GM21381 (cell line): Measurements from ENCODE around the gene APLP2.

Experiments used
- ATAC-seq: cut with Tn5 transposase; IDR thresholded peaks from one replicate; pipeline ENCODE4 v1.9.1; 2021; ENCODE audit warnings: mild to moderate bottlenecking, moderate library complexity; ENCODE audit not compliant: unreplicated experiment

Gene APLP2

GRCh38 chr11:130055617-130056016, 14.1 kb upstream of the APLP2 start:
- no peak for ATAC-seq

- no peak for ATAC-seq
Observed at GRCh38 chr11:130061017-130061416, 8.7 kb upstream of the APLP2 start.

DNA sequence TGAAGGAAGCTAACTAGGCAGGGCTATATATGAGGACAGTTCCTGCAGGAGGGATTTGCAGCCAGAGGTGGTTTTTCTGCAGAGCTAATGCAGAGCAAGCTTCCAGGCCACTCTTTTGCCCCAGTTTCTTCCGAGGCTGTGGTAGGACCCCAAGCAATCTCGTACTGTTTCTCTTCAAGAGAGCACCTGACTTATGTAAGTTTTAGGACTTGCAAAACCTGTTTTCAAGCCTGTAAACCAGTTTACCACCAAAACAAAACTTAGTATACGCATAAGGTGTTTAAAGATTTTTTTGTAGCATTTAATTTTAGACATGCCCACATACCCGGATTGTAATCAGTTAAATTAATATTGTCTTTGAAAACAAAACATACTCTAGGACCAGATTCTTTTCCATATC, 7.7 kb upstream of the APLP2 start:
- no peak for ATAC-seq

DNA sequence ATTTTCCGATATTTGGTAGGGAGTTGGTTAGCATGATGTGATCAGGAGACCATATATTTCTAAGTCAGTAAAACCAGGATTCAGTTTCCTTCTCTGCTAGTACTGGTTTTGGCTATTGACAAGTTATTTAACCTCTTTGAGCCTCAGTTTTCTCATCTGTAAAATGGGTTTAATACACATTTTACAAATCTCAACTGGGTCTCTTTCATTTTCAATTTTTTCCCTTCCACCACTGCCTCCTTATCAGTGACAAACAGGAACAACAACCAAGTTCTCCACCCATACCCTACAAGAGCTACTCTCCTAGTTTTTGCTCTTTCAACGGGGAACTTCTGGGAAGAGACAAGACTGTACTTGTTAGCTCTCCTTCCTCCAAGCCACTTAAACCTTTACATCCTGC, 6.2 kb upstream of the APLP2 start:
- ATAC-seq, result no peak

DNA sequence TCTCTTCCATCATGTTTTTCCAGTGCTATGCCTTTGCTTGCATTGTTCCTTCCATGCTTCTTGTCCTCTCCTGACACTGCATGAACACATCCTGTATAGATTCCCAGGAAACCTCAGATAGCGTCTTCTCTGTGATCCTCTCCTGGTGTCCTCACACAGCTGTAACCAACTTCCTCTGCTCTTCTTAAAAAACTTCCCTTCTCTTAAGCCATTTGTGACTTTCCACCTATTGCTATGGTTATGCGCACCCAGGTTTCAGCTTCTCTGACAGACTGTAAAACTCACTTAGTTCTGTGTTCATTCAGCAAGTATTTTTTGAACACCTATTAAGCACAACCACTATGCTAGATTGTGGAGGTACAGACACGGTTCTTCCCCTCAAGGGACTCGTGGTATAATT, 5.1 kb upstream of the APLP2 start:
- ATAC-seq, result no peak

GRCh38 chr11:130066338-130066737, 3.4 kb upstream of the APLP2 start:
- no peak for ATAC-seq

GRCh38 chr11:130068546-130068985, 1.1 kb upstream of the APLP2 start:
- ATAC-seq, result no peak

DNA sequence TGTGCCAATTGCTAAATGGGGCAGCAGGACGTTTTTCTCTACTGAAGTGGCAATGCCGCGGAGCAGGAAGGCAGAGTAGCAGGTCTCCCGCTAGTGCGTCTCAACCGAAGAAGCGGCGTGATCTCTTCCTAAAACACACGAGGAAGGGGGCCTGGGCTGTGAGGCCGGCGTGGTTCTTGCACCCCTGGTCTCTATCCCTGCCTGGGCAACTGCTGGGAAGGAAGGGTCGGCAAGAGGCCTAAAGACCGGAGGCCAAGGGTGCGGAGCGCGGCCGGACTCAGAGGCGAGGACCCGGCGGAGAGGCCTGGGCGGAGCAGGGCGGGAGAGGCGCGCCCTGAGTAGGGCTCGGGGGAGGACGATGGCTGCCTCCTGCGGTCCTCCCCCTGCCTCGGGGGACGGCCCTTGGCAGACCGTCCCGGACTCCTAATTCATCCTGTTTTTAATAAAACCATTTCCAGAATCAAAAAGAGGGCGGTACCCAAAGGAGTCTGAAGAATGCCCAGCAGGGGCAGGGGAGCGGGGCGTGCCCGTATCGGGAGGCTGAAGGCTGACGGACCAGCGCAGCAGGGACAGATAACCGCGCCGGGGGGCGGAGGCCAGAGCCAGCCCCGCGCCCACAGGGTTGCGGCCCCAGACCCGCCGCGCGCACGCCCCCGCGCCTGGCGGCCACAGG, 572 bp upstream of the APLP2 start:
- peak; percentile 37 for ATAC-seq

DNA sequence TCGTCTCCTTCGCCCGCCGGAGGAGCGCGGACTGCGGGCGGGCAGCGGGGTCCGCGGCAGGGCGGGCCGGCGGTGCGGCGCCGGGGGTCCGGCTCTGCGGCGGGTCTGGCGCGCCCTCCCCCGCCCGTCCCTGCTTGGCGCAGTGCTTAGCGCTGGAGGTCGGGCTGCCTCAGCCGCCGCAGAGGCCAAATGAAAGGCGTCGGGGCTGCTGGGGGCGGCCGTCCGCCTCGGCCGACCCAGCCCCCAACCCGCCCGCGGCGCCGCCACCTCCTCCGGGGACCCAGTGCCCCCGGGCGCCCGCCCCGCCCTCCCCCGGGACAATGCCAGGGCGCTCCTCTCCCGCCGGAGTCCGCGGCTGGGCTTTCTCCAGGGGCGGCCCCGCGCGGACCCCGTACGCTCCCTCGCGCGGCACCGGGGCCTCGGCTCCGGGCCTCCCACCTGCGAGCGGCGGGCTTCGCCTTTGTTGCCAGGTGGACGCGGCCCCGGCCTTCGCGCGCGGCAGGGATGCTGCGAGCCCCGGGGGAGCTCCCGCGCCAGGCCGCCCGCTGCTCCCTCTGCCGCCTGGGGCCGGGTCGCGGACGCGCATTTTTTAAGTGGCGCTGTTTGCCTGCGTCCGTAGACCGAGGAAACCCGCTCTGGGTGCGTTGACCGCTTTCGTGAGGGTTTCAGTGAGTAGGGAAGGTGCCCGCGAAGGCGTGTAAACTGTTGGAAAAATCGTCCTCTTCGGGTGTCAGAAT, 583 bp downstream of the APLP2 start:
- ATAC-seq, result peak; percentile 24

DNA sequence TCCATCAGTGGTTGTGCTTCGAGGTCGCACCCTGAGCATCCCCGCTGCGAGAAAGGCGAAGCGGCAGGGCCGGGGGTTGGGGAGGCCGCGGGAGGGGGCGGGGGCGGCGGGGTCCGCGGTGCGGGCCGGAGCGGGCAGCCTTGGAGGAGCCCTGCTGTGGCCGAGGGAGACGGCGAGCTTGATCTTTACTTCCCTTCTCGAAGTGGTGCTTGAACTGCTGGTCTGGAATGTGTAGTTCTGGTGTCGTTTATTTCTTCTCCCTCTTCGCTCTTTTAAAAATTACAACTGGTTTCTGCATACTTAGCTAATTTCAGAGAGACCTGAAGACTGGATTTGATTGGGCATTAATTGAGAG, 1.1 kb downstream of the APLP2 start:
- no peak for ATAC-seq

- no peak for ATAC-seq
Observed at GRCh38 chr11:130071211-130071712, 1.6 kb downstream of the APLP2 start.

DNA sequence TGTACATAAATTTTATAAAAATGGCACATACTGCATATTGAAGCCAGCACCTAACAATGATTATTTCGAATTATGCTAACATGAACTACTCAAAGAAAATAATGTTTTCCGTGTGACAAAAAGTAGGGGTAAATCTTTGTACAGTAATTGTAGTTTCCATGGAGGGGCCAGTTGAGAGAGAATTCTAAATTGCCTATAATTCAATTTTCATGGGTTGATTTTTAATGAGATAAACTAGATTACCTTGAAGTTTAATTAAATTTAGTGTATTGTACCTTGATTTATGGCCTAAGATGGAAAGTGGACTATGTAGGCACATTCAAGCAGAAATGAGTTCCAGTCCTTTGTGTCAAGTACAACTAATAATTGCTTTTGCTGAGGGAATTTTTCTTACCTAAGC, 5.0 kb downstream of the APLP2 start:
- no peak for ATAC-seq

DNA sequence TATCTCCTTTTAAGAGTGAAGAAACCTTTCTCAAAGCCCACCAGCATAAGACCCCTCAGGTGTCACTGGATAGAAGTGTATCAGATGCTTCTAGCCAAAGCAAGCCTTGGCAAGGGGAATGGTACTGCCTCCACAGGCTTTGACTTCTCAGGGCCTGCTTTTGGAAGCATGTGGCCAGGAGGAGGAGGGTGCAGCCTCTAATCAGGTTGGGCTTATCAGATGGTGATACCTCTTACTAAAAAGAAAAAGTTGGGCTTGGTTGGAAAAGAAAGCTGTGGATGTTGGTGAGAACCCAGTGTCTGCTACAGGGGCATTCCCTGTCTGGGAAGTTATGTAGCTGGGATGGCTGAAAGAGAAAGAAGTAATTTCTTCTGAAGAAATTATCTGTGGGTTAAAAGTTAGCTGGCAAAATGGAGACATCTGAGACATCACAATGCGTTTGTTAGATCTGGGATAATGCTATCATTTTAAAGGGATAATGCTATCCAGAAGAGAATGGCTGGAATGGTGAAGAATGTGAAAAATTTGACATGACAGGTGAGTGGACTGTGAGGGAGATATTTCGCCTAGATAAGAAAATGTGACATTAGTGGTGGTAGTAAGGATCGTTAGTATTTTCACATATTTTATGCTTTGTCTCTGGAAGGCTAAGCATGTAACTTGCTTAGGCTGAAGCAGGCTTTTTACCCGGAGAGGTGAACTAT, 7.2 kb downstream of the APLP2 start:
- no peak for ATAC-seq

DNA sequence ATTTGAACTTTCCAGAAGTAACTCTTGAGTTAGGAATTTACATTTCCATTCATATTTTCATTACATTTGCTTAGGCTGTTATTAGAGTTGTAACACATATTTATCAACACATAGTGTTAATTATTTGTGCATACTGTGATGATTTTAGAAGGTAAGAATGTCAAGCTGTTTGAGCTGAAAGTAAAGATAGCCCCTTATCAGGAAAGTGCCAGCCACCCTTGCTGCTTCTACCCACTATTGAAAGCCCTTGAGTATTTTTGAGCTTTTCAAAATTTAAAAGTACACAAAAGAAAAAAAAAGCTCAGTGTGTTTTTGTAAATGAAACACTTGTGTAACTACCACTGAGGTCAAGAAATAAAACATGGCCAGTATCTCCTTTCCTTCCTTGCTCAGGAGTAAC, 8.0 kb downstream of the APLP2 start:
- no peak for ATAC-seq

- ATAC-seq, result no peak
Observed at GRCh38 chr11:130078080-130078479, 8.4 kb downstream of the APLP2 start.

DNA sequence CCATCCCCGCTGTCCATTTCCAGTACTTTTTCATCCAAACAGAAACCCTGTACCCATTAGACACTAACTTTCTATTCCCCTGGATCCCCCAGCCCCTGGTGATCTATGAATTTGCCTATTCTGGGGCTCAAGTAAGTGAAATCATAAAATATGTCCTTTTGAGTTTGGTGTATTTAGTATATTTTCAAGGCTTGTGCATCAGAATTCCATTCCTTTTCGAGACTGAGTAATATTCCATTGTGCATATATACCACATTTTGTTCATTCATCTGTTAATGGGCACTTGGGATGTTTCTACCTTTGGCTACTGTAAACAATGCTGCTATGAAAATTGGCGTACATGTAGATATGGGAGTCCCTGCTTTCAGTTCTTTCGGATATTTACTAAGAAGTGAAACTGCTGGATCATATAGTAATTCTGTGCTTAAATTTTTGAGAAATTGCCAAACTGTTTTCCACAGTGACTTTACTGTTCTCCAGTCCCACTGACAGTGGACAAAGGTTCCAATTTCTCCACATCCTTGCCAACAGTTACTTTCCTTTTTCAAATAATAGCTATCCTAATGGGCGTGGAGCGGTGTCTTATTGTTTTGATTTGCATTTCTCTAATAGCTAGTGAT, 16.1 kb downstream of the APLP2 start:
- ATAC-seq, result no peak

DNA sequence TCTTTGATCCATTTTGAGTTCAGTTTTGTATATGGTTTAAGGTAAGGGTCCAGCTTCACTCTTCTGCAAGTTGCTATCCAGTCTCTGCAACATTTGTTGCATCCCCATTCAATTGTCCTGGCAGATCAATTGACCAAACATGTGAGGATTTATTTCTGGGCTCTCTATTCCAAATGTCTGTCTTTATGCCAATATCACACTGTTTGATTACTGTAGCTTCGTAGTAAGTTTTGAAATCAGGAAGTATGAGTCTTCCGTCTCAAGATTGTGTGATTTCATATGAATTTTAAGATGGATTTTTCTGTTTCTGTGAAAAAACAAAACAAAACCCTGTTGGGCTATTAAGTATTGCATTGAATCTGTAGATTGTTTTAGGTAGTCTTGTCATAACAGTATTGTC, 17.0 kb downstream of the APLP2 start:
- no peak for ATAC-seq

DNA sequence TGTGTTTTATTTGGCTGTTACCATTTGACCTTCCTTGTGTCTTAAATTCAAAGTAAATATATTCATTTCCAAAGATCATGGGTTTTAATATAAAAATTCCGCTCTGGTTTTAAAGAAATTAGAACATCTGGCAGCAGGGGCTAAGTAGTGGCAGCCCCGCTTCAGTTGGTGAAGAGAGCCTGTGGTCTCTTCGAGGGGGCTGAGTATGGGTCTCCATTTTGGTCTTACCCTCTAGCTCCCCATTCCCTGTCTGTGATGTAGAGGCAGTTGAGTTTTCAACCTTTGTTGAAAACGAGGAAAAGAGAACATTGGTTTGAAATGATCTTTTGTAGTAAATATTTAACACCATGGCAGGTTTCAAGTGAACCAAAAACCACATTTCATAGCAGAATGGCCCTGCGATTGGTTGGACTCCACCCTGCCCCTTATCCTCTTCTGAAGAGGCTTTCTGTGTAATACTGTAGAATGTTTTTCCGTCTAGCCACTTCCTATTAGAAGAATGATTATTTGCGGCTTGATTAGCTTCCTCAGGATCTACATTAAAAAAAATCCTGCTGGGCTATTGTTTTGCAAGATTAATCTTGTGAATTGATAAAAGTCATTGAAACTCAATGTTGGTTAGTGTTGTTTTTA, 17.7 kb downstream of the APLP2 start:
- ATAC-seq, result peak; percentile 93

DNA sequence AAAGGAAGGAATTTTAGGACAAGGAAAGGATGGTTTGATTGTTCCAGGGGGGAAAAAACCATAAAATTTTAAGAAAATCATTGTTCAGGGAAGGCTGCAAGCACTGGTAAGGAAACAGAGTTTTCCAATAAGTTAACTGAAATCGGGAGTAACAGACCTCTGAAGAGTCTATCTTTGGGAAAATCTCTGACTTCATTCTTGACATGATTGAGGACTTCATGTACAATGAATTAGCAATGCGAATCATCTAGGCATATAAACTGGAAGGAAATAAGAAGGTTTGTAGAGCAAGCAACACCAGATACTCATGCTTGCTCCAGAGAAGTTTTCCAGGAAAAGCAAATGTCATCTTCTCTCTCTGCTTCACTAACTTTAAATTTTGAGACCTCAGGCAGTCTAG, 18.5 kb downstream of the APLP2 start:
- ATAC-seq, result no peak

GRCh38 chr11:130088919-130089673, 19.4 kb downstream of the APLP2 start:
- ATAC-seq, result no peak
